ENCODE data around the gene GALNT6.

GRCh38 chr12:51381226-51382079 lies 9.8 kb downstream of the GALNT6 start:
- TF ChIP-seq EZH2 (IDR thresholded peaks at IDR 0.05; ENCODE audit: borderline replicate concordance, low read length) (no peak), CTCF (IDR thresholded peaks at IDR 0.05; ENCODE audit: low read length) (no peak)

Measured in OCI-LY1 (cell line).